GM12878 (cell line): Measurements from ENCODE around the gene ILF2.

ENCODE experiments used
- IKZF1 ChIP-seq: fragments of 450-650 bp; conservative IDR thresholded peaks from 2 replicates; pipeline ENCODE4 v1.6.1; 2017; ENCODE audit warnings: antibody characterized with exemption, mild to moderate bottlenecking
- JUND ChIP-seq: IDR thresholded peaks from 2 replicates; pipeline ENCODE4 v1.6.1; 2012; ENCODE audit warnings: low read depth, mild to moderate bottlenecking, low read length, improper control_type of control experiment, moderate library complexity
- POLR2A ChIP-seq: IDR thresholded peaks from 2 replicates; pipeline ENCODE4 v1.6.1; 2011; ENCODE audit warnings: low read depth, mild to moderate bottlenecking, low read length
- RAD21 ChIP-seq: IDR thresholded peaks from 2 replicates; pipeline ENCODE4 v1.6.1; 2011; ENCODE audit warnings: mild to moderate bottlenecking, low read depth, low read length, moderate library complexity; ENCODE audit not compliant: insufficient read depth
- TAF1 ChIP-seq: IDR thresholded peaks from 2 replicates; pipeline ENCODE4 v1.6.1; 2011; ENCODE audit warnings: mild to moderate bottlenecking, low read depth, low read length, borderline replicate concordance
- ZSCAN29 ChIP-seq: fragments of 450-650 bp; IDR thresholded peaks from 2 replicates; pipeline ENCODE4 v1.6.1; 2017; ENCODE audit warnings: mild to moderate bottlenecking, moderate library complexity
- TF ChIP-seq, protein P1 (sequence below), 3 experiments: IDR thresholded peaks in 2 of 3; conservative IDR thresholded peaks in 1 of 3; 2 replicates each; pipeline ENCODE4 v1.5.1; 2011; ENCODE audit warnings: low read depth in 3 of 3, low read length in 3 of 3, mild to moderate bottlenecking in 3 of 3, control low read depth in 2 of 3, moderate library complexity in 2 of 3, inconsistent platforms in 1 of 3, mixed read lengths in 1 of 3; ENCODE audit not compliant: control insufficient read depth in 2 of 3, insufficient read depth in 1 of 3; ENCODE audit errors: extremely low read depth in 1 of 3
- TF ChIP-seq, protein P2 (sequence below): fragments of 450-650 bp; IDR thresholded peaks from 2 replicates; pipeline ENCODE4 v1.6.1; 2016; ENCODE audit warnings: mild to moderate bottlenecking, moderate library complexity, borderline replicate concordance

DNA sequence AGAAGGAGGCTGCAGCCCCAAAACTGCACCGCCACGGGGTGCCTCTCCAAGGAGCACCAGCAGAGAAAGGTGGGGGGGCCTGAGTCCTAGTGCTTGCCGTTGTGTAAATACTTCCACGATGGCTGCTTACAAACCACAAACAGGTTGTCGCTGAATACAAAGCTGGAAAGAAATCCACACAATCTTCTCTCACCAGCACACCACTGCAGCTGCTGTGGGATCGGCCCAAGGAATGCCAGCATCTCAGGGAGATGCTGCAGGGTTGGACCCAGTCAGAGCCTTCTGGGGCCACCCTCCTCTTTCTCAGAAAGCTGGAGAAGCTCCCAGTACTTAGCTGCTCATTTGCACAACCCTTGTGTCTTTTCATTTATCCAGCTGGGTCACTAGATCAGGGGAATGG lies 51.6 kb downstream of the ILF2 start:
- TF ChIP-seq JUND (no peak), RAD21 (no peak), TAF1 (no peak), IKZF1 (no peak), POLR2A (no peak), ZSCAN29 (no peak)
- TF ChIP-seq, protein P1, sequence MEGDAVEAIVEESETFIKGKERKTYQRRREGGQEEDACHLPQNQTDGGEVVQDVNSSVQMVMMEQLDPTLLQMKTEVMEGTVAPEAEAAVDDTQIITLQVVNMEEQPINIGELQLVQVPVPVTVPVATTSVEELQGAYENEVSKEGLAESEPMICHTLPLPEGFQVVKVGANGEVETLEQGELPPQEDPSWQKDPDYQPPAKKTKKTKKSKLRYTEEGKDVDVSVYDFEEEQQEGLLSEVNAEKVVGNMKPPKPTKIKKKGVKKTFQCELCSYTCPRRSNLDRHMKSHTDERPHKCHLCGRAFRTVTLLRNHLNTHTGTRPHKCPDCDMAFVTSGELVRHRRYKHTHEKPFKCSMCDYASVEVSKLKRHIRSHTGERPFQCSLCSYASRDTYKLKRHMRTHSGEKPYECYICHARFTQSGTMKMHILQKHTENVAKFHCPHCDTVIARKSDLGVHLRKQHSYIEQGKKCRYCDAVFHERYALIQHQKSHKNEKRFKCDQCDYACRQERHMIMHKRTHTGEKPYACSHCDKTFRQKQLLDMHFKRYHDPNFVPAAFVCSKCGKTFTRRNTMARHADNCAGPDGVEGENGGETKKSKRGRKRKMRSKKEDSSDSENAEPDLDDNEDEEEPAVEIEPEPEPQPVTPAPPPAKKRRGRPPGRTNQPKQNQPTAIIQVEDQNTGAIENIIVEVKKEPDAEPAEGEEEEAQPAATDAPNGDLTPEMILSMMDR (IDR thresholded peaks at IDR 0.05 in 2 of 3, conservative IDR thresholded peaks at IDR 0.05 in 1 of 3; ENCODE audit: control insufficient read depth in 2 of 3, extremely low read depth in 1 of 3, insufficient read depth in 1 of 3, low read depth in 3 of 3, low read length in 3 of 3), result no peak
- TF ChIP-seq, protein P2, sequence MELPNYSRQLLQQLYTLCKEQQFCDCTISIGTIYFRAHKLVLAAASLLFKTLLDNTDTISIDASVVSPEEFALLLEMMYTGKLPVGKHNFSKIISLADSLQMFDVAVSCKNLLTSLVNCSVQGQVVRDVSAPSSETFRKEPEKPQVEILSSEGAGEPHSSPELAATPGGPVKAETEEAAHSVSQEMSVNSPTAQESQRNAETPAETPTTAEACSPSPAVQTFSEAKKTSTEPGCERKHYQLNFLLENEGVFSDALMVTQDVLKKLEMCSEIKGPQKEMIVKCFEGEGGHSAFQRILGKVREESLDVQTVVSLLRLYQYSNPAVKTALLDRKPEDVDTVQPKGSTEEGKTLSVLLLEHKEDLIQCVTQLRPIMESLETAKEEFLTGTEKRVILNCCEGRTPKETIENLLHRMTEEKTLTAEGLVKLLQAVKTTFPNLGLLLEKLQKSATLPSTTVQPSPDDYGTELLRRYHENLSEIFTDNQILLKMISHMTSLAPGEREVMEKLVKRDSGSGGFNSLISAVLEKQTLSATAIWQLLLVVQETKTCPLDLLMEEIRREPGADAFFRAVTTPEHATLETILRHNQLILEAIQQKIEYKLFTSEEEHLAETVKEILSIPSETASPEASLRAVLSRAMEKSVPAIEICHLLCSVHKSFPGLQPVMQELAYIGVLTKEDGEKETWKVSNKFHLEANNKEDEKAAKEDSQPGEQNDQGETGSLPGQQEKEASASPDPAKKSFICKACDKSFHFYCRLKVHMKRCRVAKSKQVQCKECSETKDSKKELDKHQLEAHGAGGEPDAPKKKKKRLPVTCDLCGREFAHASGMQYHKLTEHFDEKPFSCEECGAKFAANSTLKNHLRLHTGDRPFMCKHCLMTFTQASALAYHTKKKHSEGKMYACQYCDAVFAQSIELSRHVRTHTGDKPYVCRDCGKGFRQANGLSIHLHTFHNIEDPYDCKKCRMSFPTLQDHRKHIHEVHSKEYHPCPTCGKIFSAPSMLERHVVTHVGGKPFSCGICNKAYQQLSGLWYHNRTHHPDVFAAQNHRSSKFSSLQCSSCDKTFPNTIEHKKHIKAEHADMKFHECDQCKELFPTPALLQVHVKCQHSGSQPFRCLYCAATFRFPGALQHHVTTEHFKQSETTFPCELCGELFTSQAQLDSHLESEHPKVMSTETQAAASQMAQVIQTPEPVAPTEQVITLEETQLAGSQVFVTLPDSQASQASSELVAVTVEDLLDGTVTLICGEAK, result no peak
